GM18520 (cell line): ENCODE measurements around the gene TACC2.

ENCODE experiments used
- ATAC-seq: cut with Tn5 transposase; IDR thresholded peaks from one replicate; pipeline ENCODE4 v1.9.1; 2021; ENCODE audit not compliant: unreplicated experiment

TACC2 gene

GRCh38 chr10:122245136-122245535 is 256.2 kb downstream of the TACC2 start:
- ATAC-seq, result no peak

DNA sequence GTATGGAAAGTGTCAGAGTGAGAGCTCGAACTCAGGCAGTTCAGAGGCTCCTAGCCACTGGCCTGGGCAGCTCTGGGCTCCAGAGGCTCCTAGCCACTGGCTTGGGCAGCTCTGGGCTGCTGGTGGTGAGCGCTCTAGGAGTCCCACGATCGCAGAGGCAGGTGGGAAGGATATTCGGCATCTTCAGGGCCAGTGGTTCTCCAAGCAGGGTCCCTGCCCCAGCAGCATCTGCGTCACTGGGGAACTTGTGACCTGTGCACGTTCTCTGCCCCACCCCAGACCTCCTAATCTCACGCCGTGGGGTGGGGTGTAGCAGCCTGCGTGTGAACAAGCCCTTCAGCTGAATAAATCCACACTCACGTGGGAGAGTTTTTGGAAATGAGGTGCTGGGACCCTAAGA is 256.9 kb downstream of the TACC2 start:
- no peak for ATAC-seq

- no peak for ATAC-seq
These were observed 258.0 kb downstream of the TACC2 start for GRCh38 chr10:122246830-122247520.

DNA sequence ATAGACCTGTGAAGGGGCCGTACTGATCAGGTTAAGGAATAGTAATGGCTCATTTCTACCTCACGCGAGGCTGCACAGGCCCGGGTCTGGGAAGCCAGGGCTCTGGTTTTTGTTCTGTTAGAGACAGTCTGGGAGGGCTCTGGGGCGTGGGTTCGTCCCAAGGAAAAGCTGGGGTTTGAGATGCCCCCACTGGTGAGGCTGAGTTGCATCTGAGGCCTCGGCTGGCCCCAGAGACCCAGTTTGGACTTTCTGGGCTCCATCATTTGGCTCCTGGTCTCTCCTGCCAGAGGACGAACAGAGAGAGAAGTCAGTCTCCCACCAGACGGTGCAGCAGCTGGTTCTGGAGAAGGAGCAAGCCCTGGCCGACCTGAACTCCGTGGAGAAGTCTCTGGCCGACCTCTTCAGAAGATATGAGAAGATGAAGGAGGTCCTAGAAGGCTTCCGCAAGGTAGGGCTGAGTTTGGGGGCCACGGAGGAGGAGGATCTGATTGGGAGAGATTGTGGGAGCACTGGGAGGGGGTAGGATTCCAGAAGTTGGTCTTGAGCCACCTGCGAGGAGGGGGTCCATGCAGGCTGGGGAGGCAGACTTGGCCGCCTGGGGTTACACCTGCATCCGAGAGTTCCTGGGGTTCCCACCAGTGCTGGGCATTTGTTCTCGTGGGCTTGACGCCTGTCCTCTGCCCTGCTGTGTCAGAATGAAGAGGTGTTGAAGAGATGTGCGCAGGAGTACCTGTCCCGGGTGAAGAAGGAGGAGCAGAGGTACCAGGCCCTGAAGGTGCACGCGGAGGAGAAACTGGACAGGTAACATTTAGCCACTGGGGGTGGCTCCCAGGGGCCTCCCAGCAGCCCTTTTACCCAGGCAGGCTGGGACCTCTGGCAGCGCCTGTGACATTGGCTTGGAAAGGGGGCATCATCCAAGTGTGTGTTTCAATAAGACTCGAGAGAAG is 259.7 kb downstream of the TACC2 start:
- no peak for ATAC-seq

GRCh38 chr10:122249303-122249850 is 260.4 kb downstream of the TACC2 start:
- ATAC-seq, result no peak

- ATAC-seq, result no peak
These were observed 261.2 kb downstream of the TACC2 start for GRCh38 chr10:122249991-122250750.

- no peak for ATAC-seq
These were observed 262.7 kb downstream of the TACC2 start for GRCh38 chr10:122251459-122252255.

- ATAC-seq, result no peak
These were observed 263.8 kb downstream of the TACC2 start for GRCh38 chr10:122252805-122253204.

- no peak for ATAC-seq
These were observed 264.6 kb downstream of the TACC2 start for GRCh38 chr10:122253605-122254004.

DNA sequence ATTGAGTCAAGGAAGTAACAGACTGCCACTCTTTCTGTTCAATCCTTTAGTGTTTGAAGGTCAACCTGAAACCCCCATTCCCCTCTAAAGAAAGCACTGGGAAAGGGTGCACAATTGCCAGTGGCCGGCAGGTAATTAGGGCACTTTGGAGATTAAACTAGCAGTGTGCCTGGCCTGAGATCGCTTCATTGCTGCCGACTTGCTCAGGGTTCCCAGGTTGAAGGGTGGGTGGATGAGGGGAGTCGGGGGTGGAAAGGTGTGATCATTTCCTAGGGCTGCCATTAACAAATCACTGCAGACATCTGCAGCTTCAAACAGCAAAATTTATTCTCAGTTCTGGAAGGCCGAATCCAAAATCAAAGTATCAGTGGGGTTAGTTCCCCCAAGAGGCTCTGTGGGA is 265.9 kb downstream of the TACC2 start:
- no peak for ATAC-seq

DNA sequence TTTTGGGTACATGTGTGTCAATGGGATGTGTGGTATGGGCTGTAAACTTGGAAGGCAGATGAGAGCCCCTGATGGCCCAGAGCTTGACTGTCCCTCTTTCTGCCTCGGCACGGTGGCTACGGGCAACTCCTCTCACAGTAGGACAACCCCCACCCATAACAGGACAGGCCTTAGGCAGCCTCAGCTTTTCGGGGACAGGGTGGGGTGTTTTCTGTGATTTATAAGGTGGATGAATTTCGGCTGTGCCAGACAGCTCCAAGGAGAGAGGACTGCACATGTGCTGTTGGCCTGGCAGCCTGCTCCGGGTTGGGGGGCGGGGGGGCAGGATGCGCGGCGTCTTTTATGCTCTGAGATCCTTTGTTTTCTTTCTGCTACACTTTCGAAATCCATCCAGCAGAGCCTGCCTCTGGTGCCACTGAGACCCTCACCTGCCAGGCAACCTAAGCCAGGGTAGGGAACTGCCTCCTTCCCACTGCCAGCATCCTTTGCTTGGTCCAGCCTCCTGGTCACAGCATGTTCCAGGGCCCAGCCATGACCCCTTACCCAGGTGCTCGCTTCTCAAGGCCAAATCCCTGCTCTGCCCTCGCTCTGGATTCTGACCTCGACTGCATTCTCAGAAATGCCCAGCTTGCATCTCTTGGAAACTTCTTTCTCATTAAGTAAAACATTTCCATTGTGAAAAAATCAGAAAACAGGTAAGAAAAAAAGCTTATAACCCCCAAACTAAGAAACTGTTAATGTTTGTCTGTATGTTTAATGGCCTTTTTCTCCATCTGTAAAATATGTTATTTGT is 266.7 kb downstream of the TACC2 start:
- no peak for ATAC-seq

GRCh38 chr10:122257041-122257440 is 268.1 kb downstream of the TACC2 start:
- ATAC-seq, result no peak

DNA sequence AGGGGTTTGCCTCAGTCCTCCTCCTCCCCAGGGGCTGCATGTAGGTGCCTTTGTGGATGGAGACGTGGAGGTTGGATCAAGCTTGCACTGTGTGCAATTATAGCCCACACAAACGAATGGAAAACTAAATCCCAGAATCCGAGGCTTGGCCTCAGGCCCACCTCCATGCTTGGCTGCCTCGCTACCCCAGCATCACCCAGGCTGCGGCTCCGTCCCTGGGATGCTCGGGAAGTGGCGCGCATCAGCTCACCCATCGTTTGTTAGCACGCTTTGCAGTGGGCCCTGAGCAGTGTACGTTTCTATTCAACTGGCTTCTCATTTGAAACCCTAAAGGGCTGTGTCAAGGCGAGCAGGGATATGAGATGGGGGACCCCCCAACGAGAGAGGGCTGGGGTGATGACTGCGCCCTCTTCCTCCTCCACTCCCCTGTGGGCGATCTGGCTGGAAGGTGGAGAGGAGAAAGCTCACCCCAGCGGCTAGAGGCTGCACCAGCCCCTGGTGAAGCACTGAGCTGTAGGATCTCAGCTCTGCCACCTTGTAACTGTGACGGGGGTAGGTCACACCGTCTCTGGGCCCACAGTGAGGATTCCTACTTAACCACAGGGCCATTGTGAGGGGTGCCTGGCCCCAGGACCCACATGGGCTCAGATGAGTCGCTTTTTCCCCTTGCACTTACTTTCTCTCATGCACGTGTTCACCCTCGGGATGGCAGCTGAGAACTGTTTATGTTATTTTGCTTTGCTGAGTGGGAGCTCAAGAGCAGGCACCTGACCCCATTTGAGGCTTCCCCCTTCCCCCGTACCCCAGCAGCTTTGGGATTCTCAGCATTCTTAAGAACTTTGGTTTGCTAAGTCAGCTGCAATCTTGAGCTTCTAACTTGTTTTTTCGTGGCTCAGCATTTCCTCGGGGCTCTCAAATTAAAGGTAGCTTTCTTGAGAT is 269.4 kb downstream of the TACC2 start:
- ATAC-seq, result no peak

- no peak for ATAC-seq
These were observed 270.1 kb downstream of the TACC2 start for GRCh38 chr10:122259075-122259466.

DNA sequence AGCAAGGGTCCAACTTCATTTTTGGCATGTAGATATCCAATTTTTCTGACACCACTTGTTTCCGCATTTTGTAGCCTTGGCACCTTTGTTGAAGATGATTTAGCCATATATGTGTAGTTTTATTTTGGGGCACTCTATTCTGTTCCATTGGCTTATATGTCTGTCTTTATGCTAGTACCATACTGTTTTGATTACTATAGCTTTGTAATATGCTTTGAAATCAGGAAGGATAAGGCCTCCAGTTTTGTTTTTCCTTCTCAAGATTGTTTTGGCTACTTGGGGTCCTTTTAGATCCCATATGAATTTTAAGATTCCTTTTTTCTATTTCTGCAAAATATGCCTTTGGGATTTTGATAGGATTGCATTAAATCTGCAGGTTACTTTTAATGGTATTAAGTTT is 272.6 kb downstream of the TACC2 start:
- ATAC-seq, result no peak

DNA sequence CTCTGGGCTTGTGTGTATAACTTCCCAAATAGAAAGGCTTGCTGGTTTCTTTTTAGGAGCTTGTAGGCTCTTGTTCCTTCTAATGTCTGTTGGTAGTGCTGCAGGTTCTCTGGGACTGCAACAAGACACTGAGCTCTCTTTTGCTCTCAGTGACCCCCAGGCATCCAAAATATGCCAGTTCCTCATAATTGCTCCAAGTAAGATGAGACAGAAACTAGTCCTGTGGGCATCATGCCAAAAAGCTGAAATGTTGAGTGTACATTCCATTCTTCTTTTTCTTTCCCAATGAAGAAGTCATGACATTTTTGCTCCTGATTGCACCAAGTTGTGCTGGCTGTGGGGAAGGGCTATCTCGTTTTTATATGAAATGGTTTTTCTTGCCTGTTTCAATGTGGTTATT is 275.0 kb downstream of the TACC2 start:
- ATAC-seq, result no peak

DNA sequence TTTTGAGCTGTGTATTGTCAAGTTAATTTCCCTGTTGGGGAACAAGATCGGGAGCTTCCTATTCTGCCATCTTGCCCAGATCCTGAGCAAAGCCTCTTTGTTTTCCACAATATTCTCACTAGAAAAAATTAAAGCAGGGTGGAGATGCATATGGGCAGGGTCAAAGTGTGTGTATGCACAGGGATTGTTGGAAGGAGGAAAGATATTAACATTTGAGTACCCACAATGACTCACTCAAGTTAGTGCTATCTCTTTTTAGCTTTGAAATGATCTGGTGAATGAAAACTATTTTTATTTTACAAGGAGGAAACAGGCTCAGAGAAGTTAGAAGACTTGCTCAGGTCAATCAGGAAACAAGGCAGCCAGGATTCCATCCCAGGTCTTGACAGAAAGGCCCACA is 275.5 kb downstream of the TACC2 start:
- ATAC-seq, result no peak

- ATAC-seq, result no peak
These were observed 276.0 kb downstream of the TACC2 start for GRCh38 chr10:122264931-122265330.

- ATAC-seq, result no peak
These were observed 276.9 kb downstream of the TACC2 start for GRCh38 chr10:122265896-122266295.
